Muscle of leg (tissue), 11 donors: ENCODE data around the gene TLR9. TPM values are rescaled to one million over a fixed set of nuclear protein-coding genes. Genes with fewer than 3 reads are reported as not detected.

Source experiments
- DNase-seq: peaks from one replicate; pipeline ENCODE4 v3.0.0; 2013
- H3K27ac ChIP-seq: one replicate; pipeline ENCODE4 v1.5.1; 2013; ENCODE audit warnings: mild to moderate bottlenecking, low read length, control low read depth
- H3K27me3 ChIP-seq: one replicate; pipeline ENCODE4 v1.6.1; 2013; ENCODE audit warnings: low read length; ENCODE audit not compliant: control insufficient read depth, insufficient read depth
- H3K36me3 ChIP-seq: one replicate; pipeline ENCODE4 v1.6.1; 2013; ENCODE audit warnings: low read length; ENCODE audit not compliant: control insufficient read depth, insufficient read depth
- H3K4me1 ChIP-seq: one replicate; pipeline ENCODE4 v1.6.1; 2013; ENCODE audit warnings: low read length; ENCODE audit not compliant: control insufficient read depth, insufficient read depth
- H3K4me3 ChIP-seq: one replicate; pipeline ENCODE4 v1.5.1; 2013; ENCODE audit warnings: low read length, control low read depth
- H3K9me3 ChIP-seq: replicated peaks from 2 replicates; pipeline ENCODE4 v1.6.1; 2013; ENCODE audit warnings: low read depth, low read length; ENCODE audit not compliant: control insufficient read depth
- WGBS: methylation state at CpG from one replicate; pipeline ENCODE4 v1.1.5; 2013; ENCODE audit warnings: missing lambda C conversion rate; ENCODE audit not compliant: insufficient coverage; 5-methylcytosine and 5-hydroxymethylcytosine counted together
- polyA plus RNA-seq, 8 donors: library from polyadenylated mRNA; unstranded; fragments of 120-200 nt; gene quantifications; one replicate each; pipeline versions ENCODE4 v1.2.1 to v1.2.3, GENCODE V29; 2013; ENCODE audit warnings: inconsistent platforms in 1 of 8, low replicate concordance in 1 of 8; ENCODE audit not compliant: insufficient read length in 8 of 8, insufficient read depth in 1 of 8
- total RNA-seq: library from RNA; stranded (reverse); fragments of 120-200 nt; gene quantifications from one replicate; pipeline ENCODE4 v1.2.4, GENCODE V29; 2013

Gene TLR9
- total and polyA plus RNA-seq, 9 donors: 0.09 to 0.21 (median 0.15) TPM; not detected in 1

DNA sequence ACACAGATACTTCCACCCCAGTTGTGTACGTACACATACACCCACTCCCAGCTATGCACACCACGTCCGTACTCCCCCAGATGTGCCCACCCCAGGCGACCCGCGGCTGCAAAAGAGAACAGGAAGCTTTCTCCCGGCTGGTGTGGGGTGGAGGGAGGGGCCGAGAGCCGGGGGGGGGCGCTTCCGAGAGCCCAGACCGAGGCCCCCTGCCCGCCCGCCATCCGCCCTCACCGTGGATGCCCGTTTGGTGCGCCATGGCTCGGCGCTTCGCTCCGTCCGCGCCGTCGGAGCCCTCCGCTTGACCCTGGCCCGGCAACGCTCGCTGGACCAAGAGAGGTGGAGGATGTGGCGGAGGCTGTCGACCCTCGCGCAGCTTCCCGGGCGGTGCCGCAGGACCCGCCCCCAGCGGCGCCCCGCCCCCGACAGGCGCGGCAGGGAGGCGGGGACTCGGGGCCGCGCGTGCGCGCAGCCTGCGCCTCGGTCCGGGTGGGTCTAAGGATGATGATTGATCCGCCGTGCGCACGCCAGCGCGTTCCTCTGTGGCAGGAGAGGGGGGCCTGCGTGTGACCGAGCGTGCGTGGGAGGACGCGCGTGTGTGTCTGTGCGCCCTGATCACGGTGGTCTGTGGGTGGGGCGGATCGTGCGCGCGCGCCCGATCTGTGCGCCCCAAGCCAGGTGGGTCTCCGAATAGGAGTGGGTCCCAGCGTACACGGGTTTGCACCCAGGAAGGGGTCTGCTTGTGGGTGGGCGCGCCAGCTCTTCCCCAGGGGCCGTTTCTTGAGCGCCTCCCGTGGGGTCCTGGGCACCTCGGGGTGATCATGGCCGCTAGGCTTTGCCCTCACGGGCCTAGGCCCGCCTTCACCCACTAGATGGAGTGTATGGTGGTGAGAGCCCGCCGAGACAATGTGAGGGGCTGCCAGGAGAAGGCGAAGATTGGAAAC is 13.6 kb upstream of the TLR9 start, which contains the start of gene TWF2:
Gene TWF2 (minus strand): TSS at position 398 of the 941 bp plus-strand sequence. CDS start 142 bp downstream, at position 256.
- DNase-seq: peak; percentile 92
- Histone ChIP-seq H3K4me3 (peak within 1 kb of the TSS; percentile 96), H3K4me1 (peaks cover 53% of the 10 kb centered on the region), H3K36me3 (peaks cover 18% of the 10 kb centered on the region), H3K27ac (peak within 1 kb of the TSS; percentile 80), H3K9me3 (no peaks in the 10 kb centered on the region), H3K27me3 (peaks cover 1% of the 10 kb centered on the region)
- WGBS: 0% methylated on average over 78 of the region's 92 CpGs

DNA sequence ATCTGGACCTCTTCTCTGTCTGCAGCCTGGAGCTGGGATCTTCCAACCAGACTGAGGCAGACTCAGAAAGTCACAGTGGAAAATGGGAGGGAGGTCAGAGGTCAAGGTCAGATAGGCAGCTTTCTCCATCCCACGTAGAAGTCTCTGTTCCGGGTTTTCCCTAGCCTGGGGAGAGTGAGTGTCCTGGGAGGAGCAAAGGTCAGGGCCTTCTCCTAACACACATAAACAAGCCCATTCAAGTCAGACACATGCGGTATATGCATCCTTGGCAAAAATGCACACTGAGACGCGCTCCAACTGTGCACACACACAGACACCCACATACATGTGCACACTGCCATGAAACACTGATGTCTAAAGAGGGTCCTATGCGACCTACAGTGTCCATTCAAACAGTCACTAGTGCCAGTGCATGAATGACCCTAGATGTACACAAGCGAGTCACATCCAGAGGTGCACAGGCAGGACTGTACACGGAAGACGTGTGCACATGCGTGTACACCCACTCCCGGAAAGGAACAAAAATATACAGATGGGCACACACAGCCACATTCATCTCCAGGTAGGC is 12.8 kb upstream of the TLR9 start:
- 3% methylated on average over 6 of the region's 11 CpGs for WGBS
- peaks cover 20% of the 10 kb centered on the region for H3K36me3 ChIP-seq
- no peak for DNase-seq
- no peaks in the 10 kb centered on the region for H3K9me3 ChIP-seq
- peaks cover 54% of the 10 kb centered on the region for H3K4me1 ChIP-seq
- peak overlapping the region; percentile 76 for H3K27ac ChIP-seq
- H3K27me3 ChIP-seq: no peaks in the 10 kb centered on the region
- peak overlapping the region; percentile 96 for H3K4me3 ChIP-seq

GRCh38 chr3:52237657-52238172 is 12.3 kb upstream of the TLR9 start:
- Histone ChIP-seq H3K27ac (peak overlapping the region; percentile 76), H3K4me3 (peak overlapping the region; percentile 96), H3K27me3 (no peaks in the 10 kb centered on the region), H3K36me3 (peaks cover 20% of the 10 kb centered on the region), H3K4me1 (peaks cover 54% of the 10 kb centered on the region), H3K9me3 (no peaks in the 10 kb centered on the region)
- 22% methylated on average over 3 of the region's 8 CpGs for WGBS
- DNase-seq: peak; percentile 85

GRCh38 chr3:52237006-52237656 is 11.7 kb upstream of the TLR9 start:
- WGBS: 66% methylated on average over 5 of the region's 6 CpGs
- H3K27me3 ChIP-seq: no peaks in the 10 kb centered on the region
- no peaks in the 10 kb centered on the region for H3K9me3 ChIP-seq
- peaks cover 25% of the 10 kb centered on the region for H3K36me3 ChIP-seq
- peak overlapping the region; percentile 3 for H3K4me3 ChIP-seq
- H3K4me1 ChIP-seq: peaks cover 54% of the 10 kb centered on the region
- peak overlapping the region; percentile 76 for H3K27ac ChIP-seq
- no peak for DNase-seq

DNA sequence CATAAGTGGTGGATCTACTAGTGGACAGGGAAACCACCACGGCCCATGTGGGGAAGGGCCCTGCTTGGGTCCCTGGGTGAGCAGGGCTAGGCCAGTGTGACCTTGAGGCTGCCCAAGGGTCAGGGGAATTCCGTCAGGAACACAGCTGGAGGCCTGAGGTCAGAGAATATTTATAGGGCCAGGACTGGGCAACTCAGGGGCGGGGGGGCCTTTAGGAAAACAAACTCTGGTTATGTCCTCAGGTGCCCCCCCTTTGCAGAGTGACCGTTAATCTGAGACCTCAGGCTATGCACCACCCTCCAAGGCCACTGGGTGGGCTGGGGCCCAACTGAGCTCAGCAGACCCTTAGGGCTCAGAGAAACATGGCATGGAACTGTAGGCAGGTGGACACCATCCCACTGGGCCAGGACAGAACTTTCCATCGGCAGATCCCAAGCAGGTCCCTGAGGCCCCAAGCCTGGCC is 11.0 kb upstream of the TLR9 start:
- Histone ChIP-seq H3K27ac (no peak overlapping the region), H3K27me3 (no peaks in the 10 kb centered on the region), H3K4me3 (no peak overlapping the region), H3K36me3 (peaks cover 31% of the 10 kb centered on the region), H3K9me3 (no peaks in the 10 kb centered on the region), H3K4me1 (peaks cover 54% of the 10 kb centered on the region)
- DNase-seq: no peak
- WGBS: 82% methylated on average over 4 of the region's 5 CpGs

- DNase-seq: no peak
- H3K27ac ChIP-seq: no peak overlapping the region
- no peaks in the 10 kb centered on the region for H3K27me3 ChIP-seq
- no peaks in the 10 kb centered on the region for H3K9me3 ChIP-seq
- H3K4me3 ChIP-seq: no peak overlapping the region
- H3K36me3 ChIP-seq: peaks cover 47% of the 10 kb centered on the region
- WGBS: 72% methylated on average over 9 of the region's 15 CpGs
- peaks cover 48% of the 10 kb centered on the region for H3K4me1 ChIP-seq
These were observed 9.3 kb upstream of the TLR9 start for GRCh38 chr3:52234516-52235447.

GRCh38 chr3:52233968-52234367 is 8.5 kb upstream of the TLR9 start:
- Histone ChIP-seq H3K4me3 (no peak overlapping the region), H3K27me3 (no peaks in the 10 kb centered on the region), H3K27ac (no peak overlapping the region), H3K4me1 (peaks cover 43% of the 10 kb centered on the region), H3K36me3 (peaks cover 56% of the 10 kb centered on the region), H3K9me3 (no peaks in the 10 kb centered on the region)
- WGBS: no CpG with 5 or more reads among the region's 3 CpGs
- no peak for DNase-seq

DNA sequence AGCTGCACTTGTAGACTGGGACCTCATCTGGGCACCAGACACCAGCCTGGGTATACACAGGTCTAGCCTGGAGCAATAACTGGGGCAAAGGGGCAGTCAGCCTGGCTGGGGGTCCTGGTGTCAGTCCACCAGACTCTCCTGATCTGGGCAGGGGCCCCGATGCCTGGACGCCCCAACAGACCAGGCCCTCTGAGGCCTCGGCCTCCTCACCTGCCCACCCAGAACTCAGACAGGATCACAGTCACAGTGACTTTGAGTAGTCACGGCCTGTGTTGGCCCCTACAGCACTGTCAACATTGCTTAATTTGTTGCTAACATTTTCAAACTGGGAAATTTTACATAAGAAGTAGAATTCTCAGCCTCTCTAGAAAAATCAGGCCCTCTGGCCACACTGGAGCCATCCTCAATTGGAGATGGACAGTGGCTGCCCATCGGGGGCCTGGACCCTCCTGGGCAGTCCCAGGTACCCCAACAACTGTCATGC is 7.7 kb upstream of the TLR9 start:
- Histone ChIP-seq H3K9me3 (no peaks in the 10 kb centered on the region), H3K4me3 (no peak overlapping the region), H3K27me3 (no peaks in the 10 kb centered on the region), H3K36me3 (peaks cover 62% of the 10 kb centered on the region), H3K27ac (no peak overlapping the region), H3K4me1 (peaks cover 38% of the 10 kb centered on the region)
- WGBS: 93% methylated on average over 3 of the region's 5 CpGs
- DNase-seq: no peak
